Hepatocyte (in vitro differentiated cells): ENCODE data around the gene CCDC138.

Experiments
- CTCF ChIP-seq: fragments of 200-600 bp; sonication (generic); IDR thresholded peaks from 2 replicates; pipeline ENCODE4 v1.5.1; 2016; ENCODE audit warnings: antibody characterized with exemption, mild to moderate bottlenecking; ENCODE audit not compliant: poor library complexity
- EZH2 ChIP-seq: fragments of 200-600 bp; sonication (generic); IDR thresholded peaks from 2 replicates; pipeline ENCODE4 v1.6.1; 2016; ENCODE audit warnings: antibody characterized with exemption, mild to moderate bottlenecking, borderline replicate concordance
- EZH2phosphoT487 ChIP-seq: fragments of 200-600 bp; sonication (generic); IDR thresholded peaks from one replicate; pipeline ENCODE4 v1.6.1; 2018; ENCODE audit warnings: antibody characterized with exemption, mild to moderate bottlenecking, low read depth, moderate library complexity; ENCODE audit not compliant: unreplicated experiment, severe bottlenecking

- TF ChIP-seq CTCF (no peak), EZH2phosphoT487 (no peak), EZH2 (no peak)
Observed at GRCh38 chr2:108898315-108899082, 111.9 kb downstream of the CCDC138 start.
